NCI-H2196 treated with DMSO at 0.1 percent for 48 hours (cell line): ENCODE measurements around the gene NDUFAF7.
A peak's percentile ranks its signal among the peaks of the same experiment; 100 is the strongest.
"Not testable (repeated sequence)": the region's sequence is repeated elsewhere in the genome, so short reads cannot be mapped to it uniquely, and the experiment has no call there.

Experiments used
- DNase-seq: peaks from one replicate; lab custom pipeline; 2025; ENCODE audit not compliant: unreplicated experiment; lab: John Stamatoyannopoulos, UW

NDUFAF7 gene, protein sequence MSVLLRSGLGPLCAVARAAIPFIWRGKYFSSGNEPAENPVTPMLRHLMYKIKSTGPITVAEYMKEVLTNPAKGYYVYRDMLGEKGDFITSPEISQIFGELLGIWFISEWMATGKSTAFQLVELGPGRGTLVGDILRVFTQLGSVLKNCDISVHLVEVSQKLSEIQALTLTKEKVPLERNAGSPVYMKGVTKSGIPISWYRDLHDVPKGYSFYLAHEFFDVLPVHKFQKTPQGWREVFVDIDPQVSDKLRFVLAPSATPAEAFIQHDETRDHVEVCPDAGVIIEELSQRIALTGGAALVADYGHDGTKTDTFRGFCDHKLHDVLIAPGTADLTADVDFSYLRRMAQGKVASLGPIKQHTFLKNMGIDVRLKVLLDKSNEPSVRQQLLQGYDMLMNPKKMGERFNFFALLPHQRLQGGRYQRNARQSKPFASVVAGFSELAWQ

DNA sequence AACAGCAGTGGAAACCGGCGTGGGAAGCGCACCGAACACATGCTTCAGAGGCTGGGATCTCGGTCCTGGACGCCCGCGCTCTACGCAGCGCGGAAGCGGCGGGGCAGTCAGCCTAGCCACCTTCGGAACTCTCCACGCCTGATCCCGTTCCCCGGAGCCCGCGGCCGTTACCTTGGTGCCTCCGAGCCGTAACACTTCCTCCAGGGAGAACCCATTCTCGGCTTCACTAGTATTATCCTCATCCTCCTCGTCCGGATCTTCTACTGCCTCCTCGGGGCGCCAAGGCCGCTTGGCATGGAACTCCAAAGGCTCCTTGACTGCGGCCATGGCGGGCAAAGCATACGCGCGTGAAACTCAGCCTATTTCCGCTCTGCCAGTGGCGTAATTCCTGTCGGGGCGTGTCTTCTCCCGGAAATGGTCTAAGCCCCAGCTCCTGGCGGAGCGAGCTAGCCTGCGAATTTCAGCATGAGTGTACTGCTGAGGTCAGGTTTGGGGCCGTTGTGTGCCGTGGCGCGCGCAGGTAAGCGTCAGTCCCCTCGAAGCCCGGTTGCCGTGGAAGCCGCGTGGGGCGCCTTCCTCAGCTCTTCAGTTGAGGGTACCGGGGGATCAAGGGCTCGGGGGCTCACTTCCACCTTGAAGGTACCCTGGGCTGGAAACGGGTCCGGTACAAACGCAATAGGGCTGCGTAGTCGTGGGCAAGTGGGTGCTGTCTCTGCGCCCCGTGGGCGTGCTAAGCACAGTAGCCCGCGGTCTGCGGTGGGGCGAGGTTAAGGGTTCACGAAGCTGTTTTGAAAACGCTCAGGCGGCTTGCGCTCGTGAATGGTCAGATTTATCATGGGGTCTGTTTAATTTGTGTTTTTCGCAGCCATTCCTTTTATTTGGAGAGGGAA lies at the start of gene NDUFAF7, which contains the start of gene CEBPZ:
NDUFAF7 (plus strand) TSS at position 418 of the 890 bp plus-strand sequence; CDS start at position 466, 48 bp downstream.
CEBPZ (minus strand) TSS at position 356 of the 890 bp plus-strand sequence; CDS start at position 327, 29 bp downstream.
- DNase-seq: peak; percentile 79

DNA sequence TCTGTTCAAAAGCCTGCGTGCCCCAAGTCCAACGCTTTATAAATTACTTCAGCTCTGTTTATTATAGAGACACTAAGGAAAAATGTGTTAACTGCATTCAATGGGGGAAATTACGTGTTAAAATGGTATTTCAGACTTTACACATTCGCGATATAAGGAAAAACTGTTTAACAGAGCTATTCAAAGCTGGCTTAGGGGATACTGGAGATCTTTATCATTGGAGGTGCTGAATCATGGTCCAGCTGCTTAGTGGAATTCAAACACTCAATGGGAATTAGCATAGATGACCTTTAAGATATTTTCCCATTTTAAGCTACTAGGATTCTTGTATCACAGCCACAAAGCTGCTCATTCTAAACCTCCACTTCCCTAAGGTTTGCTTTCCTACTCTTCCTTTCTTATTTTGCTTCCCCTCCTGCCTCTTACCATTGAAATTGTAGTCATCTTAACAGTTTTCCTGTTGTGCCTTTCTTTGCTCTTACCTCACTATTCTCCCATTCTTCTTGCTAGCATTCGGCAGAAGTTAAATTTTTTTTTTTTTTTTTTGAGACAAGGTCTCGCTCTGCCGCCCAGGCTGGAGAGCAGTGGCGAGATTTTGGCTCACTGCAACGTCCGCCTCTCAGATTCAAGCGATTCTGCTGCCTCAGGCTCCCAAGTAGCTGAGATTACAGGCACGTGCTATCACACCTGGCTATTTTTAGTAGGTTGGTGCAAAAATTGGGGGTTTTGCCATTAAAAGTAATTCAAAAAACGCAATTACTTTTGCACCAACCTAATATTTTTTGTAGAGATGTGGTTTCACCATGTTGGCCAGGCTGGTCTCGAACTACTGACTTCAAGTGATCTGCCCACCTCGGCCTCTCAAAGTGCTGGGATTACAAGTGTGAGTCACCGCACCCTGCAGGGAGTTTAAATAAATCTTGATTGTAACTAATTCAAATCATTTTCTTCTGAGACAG lies 49.5 kb upstream of the NDUFAF7 start:
- no peak for DNase-seq

DNA sequence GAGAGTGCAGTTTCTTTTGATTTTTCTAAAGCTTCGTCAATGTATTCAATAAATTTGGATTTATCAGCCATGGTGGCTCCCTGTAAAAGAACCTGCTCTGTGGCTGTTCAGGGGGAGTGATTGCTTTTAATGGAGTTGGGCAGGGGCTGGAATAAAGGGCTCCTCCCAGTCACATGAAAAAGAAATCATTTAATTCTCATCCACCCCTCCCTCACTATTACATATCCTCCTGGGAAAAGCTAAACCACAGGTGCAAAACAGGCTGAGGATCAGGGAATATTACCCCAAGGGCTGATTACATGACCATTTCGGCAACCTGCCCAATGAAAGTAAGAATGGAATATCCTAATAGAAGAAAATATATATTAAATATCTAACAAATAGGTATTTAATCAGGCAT lies 42.9 kb upstream of the NDUFAF7 start, which contains the start of gene SULT6B1:
SULT6B1 (minus strand) TSS at position 101 of the 400 bp plus-strand sequence; CDS start at position 71, 30 bp downstream.
- DNase-seq: no peak

DNA sequence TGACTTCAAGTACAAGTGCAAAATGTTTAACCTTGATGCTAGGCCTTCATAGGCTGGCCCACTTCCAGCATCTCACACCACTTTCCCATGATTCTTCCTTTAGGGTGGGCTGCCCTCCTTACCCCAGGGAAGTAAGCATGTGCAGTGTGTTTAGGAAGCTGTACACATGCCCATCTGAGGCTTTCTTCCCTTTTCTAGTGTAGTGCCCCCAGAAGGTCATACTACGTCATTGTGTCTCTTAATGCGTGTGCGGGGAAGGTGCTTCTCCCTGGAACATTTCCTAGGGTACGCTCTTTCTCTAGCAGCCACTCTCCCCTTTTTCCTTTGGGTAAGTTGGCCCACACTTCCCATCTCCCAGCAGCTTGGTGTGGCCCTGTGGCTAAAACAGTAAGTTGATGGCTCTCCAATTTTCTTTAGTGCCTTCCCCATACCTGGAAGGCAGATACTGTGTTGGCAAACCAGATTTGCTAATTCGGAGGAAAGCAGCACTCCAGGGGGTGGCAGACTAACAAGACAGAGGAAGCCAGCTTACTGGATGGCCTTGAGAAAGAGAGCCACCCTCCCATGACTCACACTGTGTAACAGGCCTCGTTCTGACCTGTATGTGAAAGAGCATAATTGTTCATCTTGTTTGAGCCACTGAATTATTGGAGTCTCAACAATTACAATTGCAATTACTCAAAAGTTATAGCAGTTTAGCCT lies 41.9 kb upstream of the NDUFAF7 start:
- no peak for DNase-seq

DNA sequence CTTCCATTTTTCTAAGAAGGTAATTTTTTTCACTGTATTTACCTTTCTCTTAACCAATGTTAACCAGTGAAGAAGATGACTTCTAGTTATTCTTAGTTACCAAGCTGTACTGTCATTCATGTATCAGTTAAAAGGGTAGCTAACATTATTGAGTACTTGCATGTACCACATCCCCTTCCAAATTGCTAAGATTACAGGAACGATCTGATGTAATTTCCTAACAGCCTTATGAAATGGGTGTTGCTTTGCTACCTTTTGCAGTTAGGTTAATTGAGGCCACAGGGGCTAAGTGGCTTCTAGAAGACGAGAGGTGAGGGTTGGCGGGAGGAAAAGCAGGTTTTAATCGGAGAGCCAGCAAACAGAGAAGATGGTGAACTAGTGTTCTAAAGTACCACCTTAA lies 41.2 kb upstream of the NDUFAF7 start:
- DNase-seq: no peak

DNA sequence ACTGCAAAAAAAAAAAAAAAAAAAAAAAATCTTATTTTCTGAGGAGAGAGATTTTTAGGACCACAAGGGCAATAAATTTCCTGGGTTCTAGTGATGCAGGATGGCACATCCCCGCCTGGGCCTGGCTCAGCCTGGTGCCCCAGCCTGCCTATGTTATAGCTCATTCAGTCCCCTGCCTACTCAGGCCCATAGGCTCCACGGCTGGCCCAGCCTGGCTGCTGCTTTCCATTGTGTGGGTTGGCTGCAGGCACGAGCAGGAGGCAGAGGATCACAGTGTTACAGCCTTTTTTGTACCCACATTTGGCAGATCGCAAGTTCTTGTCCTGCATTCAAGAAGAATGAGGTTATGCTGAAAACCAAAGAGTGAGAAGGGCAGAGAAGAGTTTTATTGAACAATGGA lies 40.2 kb upstream of the NDUFAF7 start:
- DNase-seq: no peak

DNA sequence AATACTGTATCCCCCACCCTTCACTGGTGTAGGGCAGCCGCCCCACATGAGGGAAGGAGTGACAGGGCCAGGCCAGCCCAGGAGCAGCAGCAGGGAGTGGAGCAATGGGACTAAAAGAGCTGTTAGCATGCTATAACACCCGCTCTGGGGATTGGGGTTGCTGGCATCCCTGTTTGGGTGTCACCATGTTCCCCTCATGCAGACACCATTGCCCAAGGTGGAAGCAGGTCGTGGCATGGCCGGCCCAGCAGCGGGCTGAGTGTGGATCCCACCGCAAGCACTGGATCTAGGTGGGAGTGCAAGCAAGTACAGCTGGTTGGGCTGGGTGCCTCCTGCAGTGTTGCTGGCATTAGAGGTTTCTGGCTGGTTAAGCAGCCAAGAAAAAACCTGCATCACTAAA lies 39.7 kb upstream of the NDUFAF7 start:
- no peak for DNase-seq

DNA sequence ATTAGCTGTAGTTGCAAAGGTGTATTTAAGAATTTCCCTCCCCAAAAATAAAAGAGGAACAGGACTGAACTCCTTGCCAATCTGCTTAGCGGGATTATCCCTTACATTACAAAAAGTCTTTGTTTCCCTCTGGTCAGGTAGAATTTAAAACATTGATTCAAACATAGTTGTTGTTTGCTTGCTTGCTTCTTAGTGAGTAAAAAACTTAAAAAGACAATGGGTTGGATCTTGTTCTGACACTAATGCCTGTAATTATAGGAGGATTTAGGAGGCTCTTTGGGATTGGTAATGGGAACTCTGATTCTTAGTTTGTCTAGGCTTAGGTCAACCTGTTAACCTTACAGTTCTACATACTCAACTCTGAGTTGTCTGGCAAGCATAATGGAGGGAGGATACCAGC lies 38.9 kb upstream of the NDUFAF7 start:
- no peak for DNase-seq

DNA sequence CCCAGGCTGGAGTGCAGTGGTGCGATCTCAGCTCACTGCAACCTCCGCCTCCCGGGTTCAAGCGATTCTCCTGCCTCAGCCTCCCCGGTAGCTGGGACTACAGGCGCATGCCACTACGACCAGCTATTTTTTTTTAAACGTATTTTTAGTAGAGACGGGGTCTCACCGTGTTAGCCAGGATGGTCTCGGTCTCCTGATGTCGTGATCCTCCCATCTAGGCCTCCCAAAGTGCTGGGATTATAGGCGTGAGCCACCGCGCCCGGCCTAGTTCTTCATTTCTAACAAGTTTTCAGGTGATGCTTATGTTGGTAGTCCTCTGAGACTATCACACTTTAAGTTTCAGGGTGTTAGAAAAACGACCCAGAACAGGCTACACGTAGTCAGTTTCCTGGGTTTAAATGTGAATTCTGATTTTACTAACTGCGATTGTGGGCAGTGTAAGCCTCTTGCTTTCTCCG lies 35.6 kb upstream of the NDUFAF7 start:
- not testable (repeated sequence) for DNase-seq

DNA sequence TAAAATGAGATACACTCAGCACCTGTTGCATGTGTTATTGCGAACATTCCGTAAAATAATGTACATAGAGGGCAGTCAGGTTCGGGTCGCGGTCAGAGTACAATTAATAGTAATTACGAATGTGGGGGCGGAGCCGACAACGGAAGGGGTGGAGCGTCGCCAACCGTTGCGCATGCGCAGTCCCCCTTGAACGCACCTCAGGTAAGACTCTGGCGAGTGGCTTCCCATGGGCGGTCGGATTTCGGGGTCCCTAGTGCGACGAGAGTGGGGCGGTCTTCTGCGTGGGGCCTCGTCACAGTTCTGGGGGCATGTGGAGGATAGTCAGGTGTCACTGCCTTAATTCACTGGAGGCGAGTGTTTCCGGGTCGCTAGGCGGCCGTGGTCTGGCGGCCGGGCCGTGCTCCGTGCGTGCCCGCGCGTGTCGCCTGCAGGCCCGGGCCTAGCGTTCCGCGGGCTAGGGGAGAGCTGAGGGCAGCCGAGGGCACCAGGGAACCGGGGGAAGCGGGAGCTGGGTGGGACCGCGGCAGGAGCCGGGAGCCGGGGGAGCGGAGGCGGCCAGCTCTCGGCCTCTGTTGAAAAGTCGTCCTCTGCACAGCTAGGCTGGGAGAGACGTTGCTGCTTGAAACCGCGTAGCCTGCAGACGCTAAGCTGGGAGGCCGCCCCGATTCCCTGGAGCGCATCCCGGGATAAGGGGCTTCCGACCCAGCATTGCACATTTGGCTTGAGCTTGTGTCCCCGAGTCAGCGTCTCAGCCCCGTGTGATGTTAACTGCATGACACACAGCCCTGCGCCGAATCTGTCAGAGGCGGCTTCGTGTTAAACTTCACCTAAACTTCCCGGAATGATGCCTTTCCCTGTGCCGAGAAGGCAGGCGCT lies 34.9 kb upstream of the NDUFAF7 start, which contains the start of gene CEBPZOS:
CEBPZOS (plus strand) TSS at position 177 of the 876 bp plus-strand sequence. CDS start 3,209 bp downstream, outside the sequence.
- DNase-seq: peak; percentile 49

DNA sequence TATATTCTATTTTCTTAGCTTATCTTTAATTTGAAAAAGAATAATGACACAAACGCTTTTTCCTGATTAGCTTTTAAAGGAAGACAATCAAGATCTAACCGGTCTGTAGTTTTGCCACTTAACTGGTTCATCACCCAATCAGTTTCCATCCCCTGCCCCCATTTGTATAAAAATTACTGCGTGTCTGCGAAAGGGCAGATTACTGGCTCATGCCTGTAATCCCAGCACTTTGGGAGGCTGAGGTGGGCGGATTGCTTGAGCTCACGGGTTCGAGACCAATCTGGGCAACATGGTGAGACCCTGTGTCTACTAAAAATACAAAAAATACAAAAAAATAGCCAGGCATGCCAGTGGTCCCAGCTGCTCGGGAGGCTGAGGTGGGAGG lies 32.8 kb upstream of the NDUFAF7 start:
- no peak for DNase-seq

DNA sequence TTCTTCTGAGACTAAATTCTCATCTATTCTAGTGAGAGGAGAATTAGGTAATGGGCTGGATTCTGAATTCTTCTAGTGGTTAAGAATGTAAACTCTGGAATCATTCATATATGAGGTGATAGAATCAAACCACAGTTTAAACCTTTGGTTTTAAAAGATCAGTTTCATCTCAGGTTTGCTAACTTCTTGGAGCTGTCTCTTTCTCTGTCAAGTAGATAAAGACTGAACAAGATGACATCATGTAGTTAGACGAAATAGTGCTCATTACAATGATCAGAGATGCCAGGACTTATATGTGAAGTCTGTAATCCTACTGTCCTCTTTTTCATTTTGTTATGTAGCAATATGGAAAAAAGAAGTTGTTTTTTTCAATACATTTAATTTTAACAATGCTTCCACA lies 30.2 kb upstream of the NDUFAF7 start:
- no peak for DNase-seq

DNA sequence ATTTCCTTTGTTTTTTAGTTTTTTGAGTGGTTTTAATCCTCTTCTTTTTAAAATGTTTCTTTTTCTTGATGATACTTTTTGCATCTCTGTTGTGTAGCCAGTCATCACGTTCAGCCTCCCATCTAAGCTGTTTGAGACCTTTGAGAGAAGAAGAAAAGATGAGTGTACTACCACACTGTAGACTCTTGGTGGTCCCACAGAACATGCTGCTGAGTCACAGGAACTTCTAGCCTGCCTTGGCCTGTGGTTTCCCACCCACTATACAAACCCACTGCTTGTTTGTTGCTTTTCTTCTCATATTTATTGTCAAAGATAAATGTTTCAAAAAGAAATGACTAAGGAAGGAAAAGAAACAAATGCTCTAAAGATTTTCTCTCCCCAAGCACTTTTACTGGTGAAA lies 29.7 kb upstream of the NDUFAF7 start:
- DNase-seq: no peak

DNA sequence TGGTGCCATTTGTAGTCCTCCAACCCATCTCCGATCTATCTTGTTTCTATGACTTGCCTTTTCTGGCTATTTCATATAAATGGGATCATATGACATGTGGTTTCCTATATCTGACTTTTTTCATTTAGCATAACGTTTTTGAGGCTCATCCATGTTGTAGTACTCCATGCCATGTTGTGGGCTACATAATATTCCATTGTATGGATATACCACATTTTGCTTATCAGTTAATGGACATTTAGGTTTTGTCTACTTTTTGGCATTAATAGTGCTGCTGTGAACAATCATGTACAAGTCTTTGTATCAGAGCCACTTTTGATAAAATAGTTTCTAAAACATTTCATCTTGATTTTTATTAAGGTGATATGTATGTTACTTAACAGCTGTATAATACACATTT lies 27.8 kb upstream of the NDUFAF7 start:
- DNase-seq: no peak

DNA sequence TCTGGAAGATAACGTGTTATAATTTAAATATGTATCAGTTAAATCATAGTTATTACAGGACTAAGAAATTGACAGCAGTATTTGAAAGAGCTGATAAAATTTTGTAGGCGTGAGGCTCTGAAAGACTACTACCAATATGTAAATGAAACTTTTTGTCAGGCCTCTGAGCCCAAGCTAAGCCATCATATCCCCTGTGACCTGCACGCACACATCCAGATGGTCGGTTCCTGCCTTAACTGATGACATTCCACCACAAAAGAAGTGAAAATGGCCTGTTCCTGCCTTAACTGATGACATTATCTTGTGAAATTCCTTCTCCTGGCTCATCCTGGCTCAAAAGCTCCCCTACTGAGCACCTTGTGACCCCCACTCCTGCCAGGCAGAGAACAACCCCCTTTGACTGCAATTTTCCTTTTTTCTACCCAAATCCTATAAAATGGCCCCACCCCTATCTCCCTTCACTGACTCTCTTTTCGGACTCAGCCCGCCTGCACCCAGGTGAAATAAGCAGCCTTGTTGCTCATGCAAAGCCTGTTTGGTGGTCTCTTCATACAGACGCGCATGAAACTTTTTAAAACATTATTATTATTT lies 26.3 kb upstream of the NDUFAF7 start:
- DNase-seq: not testable (repeated sequence)

DNA sequence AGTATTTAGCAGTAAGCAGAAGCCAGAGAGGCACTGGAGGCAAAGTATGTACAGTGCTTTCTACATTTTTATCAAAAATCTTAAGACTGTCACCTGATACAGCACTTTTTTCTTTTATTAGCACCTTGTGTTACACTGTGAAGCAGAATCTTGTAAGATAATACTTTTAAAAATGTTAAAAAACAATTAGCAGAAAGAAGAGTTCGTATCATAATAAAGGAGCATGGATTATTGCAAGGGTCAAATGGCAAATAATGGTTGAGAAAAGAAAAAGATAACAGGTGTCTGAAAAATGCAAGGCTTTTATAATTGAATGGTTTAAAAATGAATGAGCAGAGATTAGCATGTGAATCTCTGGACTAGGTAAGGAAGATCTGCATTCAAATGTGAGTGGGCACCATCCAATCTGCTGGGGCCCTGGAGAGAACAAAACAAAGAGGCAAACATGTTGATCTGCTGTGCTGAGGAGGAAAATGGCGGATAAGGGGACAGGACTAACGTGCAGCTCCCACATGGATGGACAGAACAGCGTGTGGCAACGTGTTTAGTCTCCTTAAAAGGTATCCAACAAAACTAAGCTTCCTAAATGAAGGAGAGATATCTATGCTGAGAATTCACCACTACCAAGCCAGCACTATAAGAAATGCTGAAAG lies 25.6 kb upstream of the NDUFAF7 start:
- no peak for DNase-seq

DNA sequence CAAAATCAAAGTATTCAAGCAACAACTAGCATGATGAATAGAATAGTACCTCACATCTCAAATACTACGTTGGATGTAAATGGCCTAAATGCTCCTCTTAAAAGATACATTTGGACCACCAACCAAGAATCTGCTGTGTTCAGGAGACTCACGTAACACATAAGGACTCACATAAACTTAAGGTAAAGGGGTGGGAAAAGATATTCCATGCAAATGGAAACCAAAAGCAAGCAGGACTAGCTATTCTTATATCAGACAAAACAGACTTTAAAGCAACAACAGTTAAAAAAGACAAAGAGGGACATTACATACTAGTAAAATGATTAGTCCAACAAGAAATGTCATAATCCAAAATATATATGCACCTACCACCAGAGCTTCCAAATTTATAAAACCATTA lies 24.7 kb upstream of the NDUFAF7 start:
- not testable (repeated sequence) for DNase-seq

DNA sequence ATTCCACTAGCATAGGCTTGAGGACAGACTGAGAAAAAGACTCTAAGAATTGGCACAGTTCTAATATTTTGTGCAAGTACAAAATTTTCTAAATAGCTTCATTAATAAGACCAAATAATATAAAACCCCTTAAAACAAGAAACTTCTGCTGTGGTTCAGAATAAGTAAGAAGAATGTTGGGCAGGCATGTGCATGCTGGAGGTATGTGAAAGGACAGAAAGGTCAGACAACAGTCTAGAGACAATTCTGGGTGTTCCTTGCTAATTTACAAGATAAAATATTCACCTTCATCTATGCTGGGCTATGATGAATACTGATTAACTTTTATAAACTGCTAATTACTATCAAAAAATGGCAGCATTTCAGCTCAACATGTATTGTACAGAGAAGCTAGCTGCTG lies 20.2 kb upstream of the NDUFAF7 start:
- DNase-seq: no peak
